GM12891 (cell line): Measurements from ENCODE around the gene PDE5A.

Experiments used
- PAX5 ChIP-seq: IDR thresholded peaks from 2 replicates; pipeline ENCODE4 v1.6.1; 2011; ENCODE audit warnings: low read length, moderate library complexity, mild to moderate bottlenecking; ENCODE audit not compliant: insufficient read depth, severe bottlenecking
- POLR2A ChIP-seq: IDR thresholded peaks from 2 replicates; pipeline ENCODE4 v1.6.1; 2011; ENCODE audit warnings: low read depth, low read length, control low read depth
- POLR2AphosphoS5 ChIP-seq: IDR thresholded peaks from 2 replicates; pipeline ENCODE4 v1.6.1; 2011; ENCODE audit warnings: low read depth, low read length, control low read depth
- SPI1 ChIP-seq: IDR thresholded peaks from 2 replicates; pipeline ENCODE4 v1.6.1; 2011; ENCODE audit warnings: low read depth, low read length, control low read depth
- TAF1 ChIP-seq: IDR thresholded peaks from 2 replicates; pipeline ENCODE4 v1.6.1; 2011; ENCODE audit warnings: low read depth, low read length, control low read depth

DNA sequence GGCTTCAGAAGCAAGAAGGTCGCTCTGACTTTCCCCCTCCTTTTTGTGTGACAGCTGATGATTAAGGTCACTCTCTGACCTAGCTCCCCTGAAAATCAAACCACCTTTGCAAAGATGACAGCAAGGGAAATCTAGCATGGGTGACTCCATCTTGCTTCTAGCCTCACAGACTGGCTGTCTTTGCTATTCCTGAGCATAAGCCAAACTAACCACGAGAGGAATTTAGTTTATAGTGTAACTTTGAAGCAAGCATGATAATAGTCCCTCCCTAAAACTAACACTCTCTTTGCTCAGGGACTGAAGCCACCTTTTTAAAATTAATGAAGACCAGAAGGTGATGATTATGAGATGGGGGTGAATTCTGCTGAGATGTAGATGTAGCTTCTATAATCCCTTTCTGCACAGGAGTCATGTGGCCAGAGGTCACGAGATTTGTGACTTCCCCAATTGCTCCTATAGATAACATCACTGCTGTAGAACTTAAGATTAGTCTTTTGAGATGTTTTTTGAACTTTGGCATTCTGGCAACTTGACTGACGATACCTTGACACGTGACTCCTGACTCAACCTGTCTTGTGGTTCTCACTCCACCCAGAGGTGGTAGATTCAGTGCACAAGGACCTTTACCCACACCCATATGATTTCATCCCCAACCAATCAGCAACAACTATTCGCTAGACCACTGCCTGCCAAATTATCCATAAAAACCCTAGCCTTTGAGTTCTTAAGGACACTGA lies 14.9 kb upstream of the PDE5A start:
- TF ChIP-seq SPI1, result no peak
- TF ChIP-seq TAF1, result no peak
- no peak for TF ChIP-seq POLR2AphosphoS5
- no peak for TF ChIP-seq PAX5
- no peak for TF ChIP-seq POLR2A
